ENCODE measurements around the gene DENND4A. TPM values are rescaled to one million over a fixed set of nuclear protein-coding genes. Genes with fewer than 3 reads are reported as not detected.

DENND4A gene
- total and polyA plus RNA-seq, 5 donors, result 3.9 to 27.0 (median 19.7) TPM

DNA sequence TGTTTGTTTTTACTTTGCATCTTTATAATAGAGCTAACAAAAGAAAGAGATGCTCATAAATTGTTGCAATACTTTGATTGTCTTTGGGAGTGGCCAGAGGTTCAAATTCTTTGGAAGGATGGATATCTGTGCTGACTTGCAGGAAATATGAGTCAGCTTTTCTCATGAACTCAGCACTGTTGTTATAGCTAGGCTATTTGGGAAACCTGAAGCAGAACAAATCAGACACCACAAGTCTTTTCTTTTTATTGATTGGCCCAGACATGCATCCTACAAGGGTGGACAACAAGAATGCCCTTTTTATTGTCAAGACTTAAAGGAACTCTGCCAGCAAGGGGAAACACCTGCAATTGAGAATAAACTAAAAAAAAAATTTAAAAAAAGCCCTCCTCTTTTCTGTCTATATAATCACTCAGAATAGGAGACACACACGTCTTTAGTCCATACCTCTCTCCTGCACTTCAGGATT lies 4.6 kb upstream of the DENND4A start:
- Histone ChIP-seq H3K27ac (ENCODE audit: low read length) (no peak overlapping the region), H3K9me3 (ENCODE audit: control insufficient read depth, low read length) (no peaks in the 10 kb centered on the region), H3K4me3 (ENCODE audit: low read length) (no peak overlapping the region), H3K27me3 (ENCODE audit: control insufficient read depth, insufficient read depth) (no peaks in the 10 kb centered on the region), H3K4me1 (ENCODE audit: control insufficient read depth, insufficient read depth, low read length) (no peaks in the 10 kb centered on the region)
- WGBS, result 55% methylated on average over 1 of the region's 1 CpG
- intact Hi-C loops (cut with DNase I), result loop anchor here in 1 of 4 donors (10.0 kb wide), 1 partner anchor 68 kb away; the partner anchor contains the start of gene RAB11A
- DNase-seq, result no peak
- ATAC-seq, result no peak

DNA sequence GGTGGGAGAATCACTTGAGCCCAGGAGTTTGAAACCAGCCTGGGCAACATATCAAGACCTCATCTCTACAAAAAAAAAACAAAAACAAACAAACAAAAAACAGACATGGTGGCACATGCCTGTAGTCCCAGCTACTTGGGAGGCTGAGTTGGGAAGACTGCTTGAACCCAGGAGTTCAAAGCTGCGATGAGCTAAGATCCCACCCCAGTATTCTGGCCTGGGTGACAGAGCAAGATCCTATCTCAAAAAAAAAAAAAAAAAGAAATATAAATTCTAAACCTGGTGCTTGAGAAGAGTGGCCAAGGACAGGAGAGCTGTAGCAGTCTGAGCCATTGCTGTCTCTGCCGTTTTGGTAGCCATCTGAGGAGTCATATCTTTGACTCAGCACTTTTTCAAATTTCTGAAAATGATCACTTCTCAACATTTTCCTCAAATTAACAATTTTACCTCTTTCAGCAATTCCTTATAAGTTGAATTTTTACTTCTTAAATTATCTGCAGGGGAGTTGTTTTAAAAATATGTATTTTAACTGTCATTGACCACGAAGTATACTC lies 3.6 kb upstream of the DENND4A start:
- Histone ChIP-seq H3K9me3 (ENCODE audit: control insufficient read depth, low read length) (no peaks in the 10 kb centered on the region), H3K27ac (ENCODE audit: low read length) (no peak overlapping the region), H3K4me1 (ENCODE audit: control insufficient read depth, insufficient read depth, low read length) (no peaks in the 10 kb centered on the region), H3K4me3 (ENCODE audit: low read length) (no peak overlapping the region), H3K27me3 (ENCODE audit: control insufficient read depth, insufficient read depth) (no peaks in the 10 kb centered on the region)
- DNase-seq, result no peak
- 76% methylated on average over 3 of the region's 3 CpGs for WGBS
- no peak for ATAC-seq
- intact Hi-C loops (cut with DNase I), result loop anchor here in 1 of 4 donors (10.0 kb wide), 1 partner anchor 69 kb away; the partner anchor contains the start of gene RAB11A

DNA sequence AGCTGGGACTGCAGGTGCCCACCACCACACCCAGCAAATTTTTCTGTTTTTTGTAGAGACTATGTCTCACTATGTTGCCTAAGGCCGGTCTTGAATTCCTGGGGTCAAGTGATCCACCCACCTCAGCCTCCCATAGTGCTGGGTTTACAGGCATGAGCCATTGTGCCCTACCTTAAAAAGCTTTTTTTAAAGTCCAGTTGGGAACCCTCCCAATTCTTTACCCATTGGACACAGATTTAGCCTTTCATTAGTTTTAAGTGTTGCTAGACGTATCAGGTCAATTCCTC lies 1.7 kb upstream of the DENND4A start:
- ATAC-seq, result no peak
- intact Hi-C loops (cut with DNase I), result loop anchor here in 1 of 4 donors (10.0 kb wide), 1 partner anchor 71 kb away; the partner anchor contains the start of gene RAB11A
- WGBS, result 88% methylated on average over 2 of the region's 2 CpGs

DNA sequence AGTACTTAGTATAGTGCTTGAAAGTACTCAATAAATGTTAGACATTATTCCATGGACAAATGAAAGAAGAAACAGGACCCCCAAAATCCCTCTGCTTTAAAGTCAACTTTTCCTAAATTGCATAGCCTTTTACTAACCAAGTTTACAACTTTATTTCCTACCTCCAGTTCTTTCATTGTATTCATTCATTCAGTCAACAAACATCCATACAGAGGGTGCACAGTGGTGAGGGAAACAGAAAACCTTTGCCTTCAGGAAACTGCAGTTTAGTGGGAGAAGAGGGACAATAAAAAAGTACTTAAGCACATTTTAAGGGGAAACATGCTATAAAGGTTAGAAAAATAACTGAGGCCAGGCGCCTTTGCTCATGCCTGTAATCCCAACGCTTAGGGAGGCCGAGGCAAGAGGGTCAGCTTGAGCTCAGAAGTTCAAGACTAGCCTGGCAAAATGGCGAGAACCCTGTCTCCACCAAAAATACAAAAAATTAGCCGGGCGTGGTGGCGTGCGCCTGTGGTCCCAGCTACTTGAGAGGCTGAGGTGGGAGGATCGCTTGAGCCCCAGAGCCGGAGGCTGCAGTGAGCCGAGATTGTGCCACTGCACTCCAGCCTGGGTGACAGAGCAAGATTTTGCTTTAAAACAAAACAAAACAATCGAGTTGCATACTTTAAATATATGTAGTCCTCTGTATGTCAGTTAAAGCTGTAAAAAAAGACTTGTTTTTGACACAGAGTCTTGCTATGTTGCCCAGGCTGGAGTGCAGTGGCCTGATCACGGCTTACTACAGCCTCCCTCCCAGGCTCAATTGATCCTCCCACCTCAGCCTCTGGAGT lies 1.1 kb upstream of the DENND4A start:
- Histone ChIP-seq H3K27ac (ENCODE audit: low read length) (peak overlapping the region; percentile 99), H3K4me1 (ENCODE audit: control insufficient read depth, insufficient read depth, low read length) (no peaks in the 10 kb centered on the region)
- WGBS, result 97% methylated on average over 13 of the region's 13 CpGs

More for the DNA sequence above, 1.7 kb upstream of the DENND4A start:
- no peak for DNase-seq
- Histone ChIP-seq H3K4me3 (ENCODE audit: low read length) (no peak overlapping the region), H3K9me3 (ENCODE audit: control insufficient read depth, low read length) (no peaks in the 10 kb centered on the region), H3K27ac (ENCODE audit: low read length) (no peak overlapping the region), H3K4me1 (ENCODE audit: control insufficient read depth, insufficient read depth, low read length) (no peaks in the 10 kb centered on the region), H3K27me3 (ENCODE audit: control insufficient read depth, insufficient read depth) (no peaks in the 10 kb centered on the region)

DNA sequence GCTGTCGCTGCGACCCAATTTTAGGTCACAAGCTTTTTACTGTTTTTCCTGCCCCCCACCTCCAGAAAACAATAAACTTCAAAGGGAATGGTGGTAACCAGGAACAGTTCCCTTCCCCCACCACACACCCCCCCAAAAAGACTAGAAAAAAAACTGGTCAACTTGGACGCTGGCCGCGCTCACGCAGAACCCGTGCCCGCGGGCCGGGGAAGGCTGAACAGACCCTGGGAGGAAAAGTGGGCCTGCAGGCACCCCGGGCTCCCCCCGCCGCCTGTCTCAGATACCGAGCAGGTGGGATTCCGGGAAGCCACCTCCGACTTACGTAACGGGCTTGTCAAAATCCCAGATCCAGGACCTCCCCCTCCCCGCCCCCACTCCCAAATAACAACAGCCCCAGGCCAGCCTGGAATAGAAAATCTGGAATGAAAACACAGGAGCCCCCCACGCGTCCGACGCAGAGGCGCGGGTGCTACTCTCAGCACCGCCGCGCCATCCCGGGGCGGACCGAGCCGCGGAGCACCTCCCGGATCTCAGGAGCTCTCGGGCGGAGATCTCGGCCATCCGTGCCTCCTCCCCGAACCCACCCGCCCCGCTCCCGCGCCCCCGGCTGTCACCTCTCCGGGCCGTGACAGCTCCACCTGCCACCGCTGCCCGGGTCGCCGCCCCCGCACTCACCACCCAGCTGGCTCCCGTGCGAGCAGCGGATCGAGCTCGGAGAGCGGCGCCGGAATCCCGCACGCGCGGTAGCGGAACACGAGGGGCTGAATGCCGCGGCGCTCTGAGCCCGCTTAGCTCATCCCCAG lies 557 bp downstream of the DENND4A start:
- H3K27ac ChIP-seq (ENCODE audit: low read length), result peak overlapping the region; percentile 76
- H3K4me1 ChIP-seq (ENCODE audit: control insufficient read depth, insufficient read depth, low read length), result no peaks in the 10 kb centered on the region
- DNase-seq, result peak; percentile 63 to 82 (median 77)
- H3K27me3 ChIP-seq (ENCODE audit: control insufficient read depth, insufficient read depth), result no peaks in the 10 kb centered on the region
- no peaks in the 10 kb centered on the region for H3K9me3 ChIP-seq (ENCODE audit: control insufficient read depth, low read length)
- intact Hi-C loops (cut with DNase I), result loop anchor here in 1 of 4 donors (10.0 kb wide), 1 partner anchor 73 kb away; the partner anchor contains the start of gene RAB11A
- WGBS, result under 1% methylated on average over 69 of the region's 69 CpGs
- peak; percentile 70 to 71 for ATAC-seq
- peak overlapping the region; percentile 90 for H3K4me3 ChIP-seq (ENCODE audit: low read length)

More for the DNA sequence above, 1.1 kb upstream of the DENND4A start:
- DNase-seq (no peak), ATAC-seq (no peak)
- Histone ChIP-seq H3K4me3 (ENCODE audit: low read length) (peak overlapping the region; percentile 90), H3K9me3 (ENCODE audit: control insufficient read depth, low read length) (no peaks in the 10 kb centered on the region), H3K27me3 (ENCODE audit: control insufficient read depth, insufficient read depth) (no peaks in the 10 kb centered on the region)
- intact Hi-C loops (cut with DNase I), result loop anchor here in 1 of 4 donors (10.0 kb wide), 1 partner anchor 72 kb away; the partner anchor contains the start of gene RAB11A

DNA sequence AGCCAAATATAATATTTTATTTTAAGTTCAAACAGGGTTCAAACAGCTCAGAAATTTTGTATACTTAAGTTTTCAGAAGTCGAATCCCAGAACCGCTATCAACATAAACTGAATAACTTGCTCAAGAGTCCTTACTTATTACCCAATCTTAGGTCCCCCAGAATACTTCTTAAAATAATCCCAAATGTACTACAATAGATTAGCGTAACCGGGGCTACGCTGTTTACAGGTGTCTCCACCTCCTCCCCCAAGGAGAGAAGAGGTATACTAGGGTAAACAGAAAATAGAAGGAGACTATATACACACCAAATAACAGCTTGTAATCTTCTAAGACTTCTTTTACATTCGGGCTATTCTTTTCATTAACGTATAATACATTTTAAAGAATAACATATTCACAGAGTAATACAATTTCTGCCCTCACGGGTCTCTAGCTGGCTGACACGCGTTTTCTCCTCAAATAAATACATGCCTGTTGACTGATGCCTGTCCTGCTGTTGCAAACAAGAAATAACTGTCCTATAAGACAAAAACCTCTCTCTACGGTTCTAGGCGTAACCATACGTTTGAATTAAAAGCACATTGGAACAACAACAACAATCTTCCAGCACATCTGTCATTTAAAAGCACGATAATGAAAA lies 1.3 kb downstream of the DENND4A start:
- no peak for DNase-seq
- Histone ChIP-seq H3K4me3 (ENCODE audit: low read length) (peak overlapping the region; percentile 90), H3K27ac (ENCODE audit: low read length) (peak overlapping the region; percentile 76), H3K27me3 (ENCODE audit: control insufficient read depth, insufficient read depth) (no peaks in the 10 kb centered on the region), H3K9me3 (ENCODE audit: control insufficient read depth, low read length) (no peaks in the 10 kb centered on the region), H3K4me1 (ENCODE audit: control insufficient read depth, insufficient read depth, low read length) (no peaks in the 10 kb centered on the region)
- WGBS, result 7% methylated on average over 14 of the region's 14 CpGs
- ATAC-seq, result no peak
- intact Hi-C loops (cut with DNase I), result loop anchor here in 1 of 4 donors (10.0 kb wide), 1 partner anchor 74 kb away; the partner anchor contains the start of gene RAB11A

DNA sequence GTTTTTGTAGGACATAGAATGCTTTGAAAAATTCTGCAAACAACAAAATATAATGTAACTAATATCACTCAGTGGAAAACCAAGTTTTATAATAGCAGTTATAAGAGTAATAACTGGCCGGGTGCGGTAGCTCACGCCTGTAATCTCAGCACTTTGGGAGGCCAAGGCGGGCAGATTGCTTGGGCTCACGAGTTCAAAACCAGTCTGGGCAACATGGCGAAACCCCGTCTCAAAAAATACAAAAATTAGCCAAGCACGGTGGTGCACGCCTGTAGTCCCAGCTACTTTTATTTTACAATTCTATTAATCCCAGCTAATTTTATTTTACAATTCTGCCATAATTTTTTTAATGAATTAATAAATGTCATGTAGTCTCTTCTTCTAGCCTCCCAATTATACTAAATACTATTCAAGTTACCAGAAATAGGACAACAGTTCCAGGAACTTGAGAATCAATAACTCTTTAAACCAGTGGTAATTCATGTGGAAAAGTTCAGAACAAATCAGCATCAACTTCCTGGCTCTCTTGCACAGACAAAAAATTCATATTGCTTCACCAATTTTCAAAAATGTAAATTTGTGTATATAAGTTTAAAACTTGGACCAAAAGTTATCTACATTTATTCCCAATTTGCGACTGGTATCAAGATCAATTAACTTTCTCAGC lies 2.2 kb downstream of the DENND4A start:
- H3K9me3 ChIP-seq (ENCODE audit: control insufficient read depth, low read length), result no peaks in the 10 kb centered on the region
- 89% methylated on average over 10 of the region's 10 CpGs for WGBS
- H3K4me3 ChIP-seq (ENCODE audit: low read length), result peak overlapping the region; percentile 90
- intact Hi-C loops (cut with DNase I), result loop anchor here in 1 of 4 donors (10.0 kb wide), 1 partner anchor 75 kb away; the partner anchor contains the start of gene RAB11A
- H3K27ac ChIP-seq (ENCODE audit: low read length), result no peak overlapping the region
- H3K27me3 ChIP-seq (ENCODE audit: control insufficient read depth, insufficient read depth), result no peaks in the 10 kb centered on the region
- DNase-seq (no peak), ATAC-seq (no peak)
- no peaks in the 10 kb centered on the region for H3K4me1 ChIP-seq (ENCODE audit: control insufficient read depth, insufficient read depth, low read length)

DNA sequence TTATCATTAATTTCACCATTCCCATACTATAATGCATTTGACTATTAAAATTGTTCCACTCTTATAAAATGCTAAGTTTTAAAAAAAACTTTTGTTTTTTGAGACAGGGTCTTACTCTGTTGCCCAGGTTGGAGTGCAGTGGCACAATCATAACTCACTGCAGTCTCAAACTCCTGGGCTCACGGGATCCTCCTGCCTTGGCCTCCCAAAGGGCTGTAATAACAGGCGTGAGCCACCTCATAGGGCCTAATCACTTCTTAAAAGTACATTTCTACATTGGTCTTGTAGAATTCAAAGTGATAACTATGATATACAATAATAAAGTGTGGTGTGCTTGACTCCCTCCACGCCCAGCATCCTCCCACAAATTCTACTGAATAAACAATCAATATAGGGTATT lies 3.0 kb downstream of the DENND4A start:
- H3K4me1 ChIP-seq (ENCODE audit: control insufficient read depth, insufficient read depth, low read length), result no peaks in the 10 kb centered on the region
- ATAC-seq (no peak), DNase-seq (no peak)

DNA sequence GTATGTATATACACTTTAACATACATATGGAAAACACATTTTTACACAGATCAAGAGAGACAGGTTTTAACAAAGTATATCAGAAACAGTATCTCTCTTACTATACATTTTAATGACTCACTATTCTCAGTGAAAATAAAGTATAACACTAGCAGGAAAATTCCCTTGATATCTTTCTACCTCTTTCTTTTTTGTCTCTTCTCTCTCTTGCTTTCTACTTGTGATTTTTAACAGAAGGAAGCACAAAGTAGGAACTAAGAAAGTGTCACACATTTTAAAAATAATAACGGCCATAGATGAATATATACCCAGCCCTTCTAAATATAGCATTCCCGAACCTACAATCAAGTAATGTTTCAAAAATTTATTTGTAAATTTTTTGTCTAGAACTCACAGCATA lies 4.8 kb downstream of the DENND4A start:
- H3K27me3 ChIP-seq (ENCODE audit: control insufficient read depth, insufficient read depth), result no peaks in the 10 kb centered on the region
- peaks cover 3% of the 10 kb centered on the region for H3K4me1 ChIP-seq (ENCODE audit: control insufficient read depth, insufficient read depth, low read length)
- H3K27ac ChIP-seq (ENCODE audit: low read length), result no peak overlapping the region
- H3K9me3 ChIP-seq (ENCODE audit: control insufficient read depth, low read length), result no peaks in the 10 kb centered on the region
- DNase-seq, result no peak
- no peak overlapping the region for H3K4me3 ChIP-seq (ENCODE audit: low read length)
- no peak for ATAC-seq
- intact Hi-C loops (cut with DNase I), result no loop called here
- WGBS, result 46% methylated on average over 2 of the region's 2 CpGs

More for the DNA sequence above, 3.0 kb downstream of the DENND4A start:
- WGBS, result 96% methylated on average over 3 of the region's 3 CpGs
- Histone ChIP-seq H3K4me3 (ENCODE audit: low read length) (no peak overlapping the region), H3K9me3 (ENCODE audit: control insufficient read depth, low read length) (no peaks in the 10 kb centered on the region), H3K27ac (ENCODE audit: low read length) (no peak overlapping the region), H3K27me3 (ENCODE audit: control insufficient read depth, insufficient read depth) (no peaks in the 10 kb centered on the region)
- intact Hi-C loops (cut with DNase I), result no loop called here

DNA sequence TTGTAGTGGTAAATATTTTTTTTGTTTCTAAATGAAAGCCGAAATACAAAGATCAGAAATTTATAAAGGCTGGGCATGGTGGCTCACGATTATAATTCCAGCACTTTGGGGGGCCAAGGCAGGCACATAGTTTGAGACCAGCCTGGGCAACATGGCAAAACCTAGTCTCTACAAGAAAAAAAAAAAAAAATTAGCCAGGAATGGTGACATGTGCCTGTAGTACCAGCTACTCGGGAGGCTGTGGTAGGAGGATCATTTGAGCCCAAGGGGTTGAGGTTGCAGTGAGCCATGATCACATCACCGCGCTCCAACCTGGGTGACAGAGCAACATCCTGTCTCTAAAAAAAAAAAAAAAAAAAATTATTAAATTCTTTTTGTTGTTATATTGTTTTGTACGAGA lies 6.9 kb downstream of the DENND4A start:
- intact Hi-C loops (cut with DNase I), result no loop called here
- Histone ChIP-seq H3K4me1 (ENCODE audit: control insufficient read depth, insufficient read depth, low read length) (peaks cover 3% of the 10 kb centered on the region), H3K4me3 (ENCODE audit: low read length) (no peak overlapping the region), H3K27me3 (ENCODE audit: control insufficient read depth, insufficient read depth) (no peaks in the 10 kb centered on the region), H3K9me3 (ENCODE audit: control insufficient read depth, low read length) (no peaks in the 10 kb centered on the region), H3K27ac (ENCODE audit: low read length) (no peak overlapping the region)
- no peak for ATAC-seq
- DNase-seq, result no peak
- 87% methylated on average over 6 of the region's 6 CpGs for WGBS
